Trophoblast cell (in vitro differentiated cells and primary cell): ENCODE measurements around the gene SF3B2.
"Not testable (repeated sequence)": the region's sequence is repeated elsewhere in the genome, so short reads cannot be mapped to it uniquely, and the experiment has no call there.

ENCODE experiments used
- DNase-seq, 2 donors: peaks; one replicate each; pipeline ENCODE4 v3.0.0-alpha.2; 2016
- H2AFZ ChIP-seq: 2 replicates; pipeline ENCODE4 v1.6.1; 2013; ENCODE audit warnings: low read length, moderate library complexity, mild to moderate bottlenecking; ENCODE audit not compliant: insufficient read depth, poor library complexity
- H2AK5ac ChIP-seq: 2 replicates; pipeline ENCODE4 v1.6.1; 2013; ENCODE audit warnings: mild to moderate bottlenecking, low read length
- H2BK120ac ChIP-seq: 2 replicates; pipeline ENCODE4 v1.6.1; 2013; ENCODE audit warnings: low read length, mild to moderate bottlenecking, moderate library complexity; ENCODE audit not compliant: insufficient read depth, poor library complexity
- H2BK12ac ChIP-seq: 2 replicates; pipeline ENCODE4 v1.6.1; 2013; ENCODE audit warnings: mild to moderate bottlenecking, low read length, moderate library complexity
- H2BK5ac ChIP-seq: 2 replicates; pipeline ENCODE4 v1.6.1; 2013; ENCODE audit warnings: low read length, low read depth, moderate library complexity, mild to moderate bottlenecking; ENCODE audit not compliant: poor library complexity
- H3K14ac ChIP-seq: 2 replicates; pipeline ENCODE4 v1.6.1; 2013; ENCODE audit warnings: mild to moderate bottlenecking, low read length
- H3K18ac ChIP-seq: 2 replicates; pipeline ENCODE4 v1.6.1; 2013; ENCODE audit warnings: mild to moderate bottlenecking, low read length
- H3K23ac ChIP-seq: 2 replicates; pipeline ENCODE4 v1.6.1; 2013; ENCODE audit warnings: low read length
- H3K27ac ChIP-seq: 2 replicates; pipeline ENCODE4 v1.5.1; 2013; ENCODE audit warnings: low read depth, mild to moderate bottlenecking, inconsistent platforms, low read length, moderate library complexity
- H3K27me3 ChIP-seq: 2 replicates; pipeline ENCODE4 v1.6.1; 2013; ENCODE audit warnings: inconsistent platforms, mild to moderate bottlenecking, low read length, moderate library complexity; ENCODE audit not compliant: insufficient read depth
- H3K36me3 ChIP-seq, 2 experiments: 1 replicate in 1 of 2; 2 replicates in 1 of 2; pipeline ENCODE4 v1.6.1; 2013; ENCODE audit warnings: low read length in 2 of 2, mild to moderate bottlenecking in 2 of 2, moderate library complexity in 1 of 2; ENCODE audit not compliant: insufficient read depth in 2 of 2, control insufficient read depth in 1 of 2
- H3K4ac ChIP-seq: 2 replicates; pipeline ENCODE4 v1.6.1; 2013; ENCODE audit warnings: low read depth, mild to moderate bottlenecking, low read length, moderate library complexity
- H3K4me1 ChIP-seq, 2 experiments: 1 replicate in 1 of 2; 2 replicates in 1 of 2; pipeline ENCODE4 v1.6.1; 2013; ENCODE audit warnings: low read length in 2 of 2, mild to moderate bottlenecking in 2 of 2, moderate library complexity in 1 of 2; ENCODE audit not compliant: insufficient read depth in 2 of 2, control insufficient read depth in 1 of 2
- H3K4me2 ChIP-seq: 2 replicates; pipeline ENCODE4 v1.6.1; 2013; ENCODE audit warnings: inconsistent platforms, mild to moderate bottlenecking, low read length, moderate library complexity
- H3K4me3 ChIP-seq: 2 replicates; pipeline ENCODE4 v1.5.1; 2013; ENCODE audit warnings: mild to moderate bottlenecking, low read depth, low read length, inconsistent platforms
- H3K79me1 ChIP-seq: one replicate; pipeline ENCODE4 v1.6.1; 2013; ENCODE audit warnings: low read length
- H3K79me2 ChIP-seq: 2 replicates; pipeline ENCODE4 v1.6.1; 2013; ENCODE audit warnings: low read length, mild to moderate bottlenecking; ENCODE audit not compliant: control insufficient read depth, insufficient read depth, poor library complexity
- H3K9ac ChIP-seq: 2 replicates; pipeline ENCODE4 v1.6.1; 2013; ENCODE audit warnings: mild to moderate bottlenecking, low read length
- H3K9me3 ChIP-seq: 2 replicates; pipeline ENCODE4 v1.6.1; 2013; ENCODE audit warnings: low read depth, mild to moderate bottlenecking, control low read depth, inconsistent platforms, low read length; ENCODE audit not compliant: insufficient read depth
- H4K12ac ChIP-seq: 2 replicates; pipeline ENCODE4 v1.6.1; 2013; ENCODE audit warnings: low read depth, mild to moderate bottlenecking, low read length, moderate library complexity
- H4K8ac ChIP-seq: 2 replicates; pipeline ENCODE4 v1.6.1; 2013; ENCODE audit warnings: low read depth, mild to moderate bottlenecking, low read length, moderate library complexity
- H4K91ac ChIP-seq: one replicate; pipeline ENCODE4 v1.6.1; 2013; ENCODE audit warnings: low read depth, mild to moderate bottlenecking, low read length, moderate library complexity
- WGBS: extraction: QIAGEN DNeasy Blood & Tissue Kit; methylation state at CpG from one replicate; pipeline ENCODE4 v1.1.7; 2013; ENCODE audit warnings: missing lambda C conversion rate; ENCODE audit not compliant: insufficient read length, insufficient coverage; ENCODE audit errors: extremely low coverage; 5-methylcytosine and 5-hydroxymethylcytosine counted together

SF3B2 gene

GRCh38 chr11:66112601-66113499 is 60.7 kb downstream of the SF3B2 start:
- peak overlapping the region; percentile 8 for H2BK5ac ChIP-seq
- no peak overlapping the region for H3K9ac ChIP-seq
- no peak overlapping the region for H4K8ac ChIP-seq
- H3K14ac ChIP-seq: no peak overlapping the region
- H3K27ac ChIP-seq: peak overlapping the region; percentile 16
- H3K79me1 ChIP-seq: peaks cover 6% of the 10 kb centered on the region
- H3K4ac ChIP-seq: peak overlapping the region; percentile 12
- no peak overlapping the region for H3K23ac ChIP-seq
- H2BK12ac ChIP-seq: peak overlapping the region; percentile 6
- H3K9me3 ChIP-seq: no peaks in the 10 kb centered on the region
- no peak overlapping the region for H3K18ac ChIP-seq
- H2AFZ ChIP-seq: no peak overlapping the region
- H4K91ac ChIP-seq: peak overlapping the region; percentile 45
- peak overlapping the region; percentile 7 for H2AK5ac ChIP-seq
- WGBS: no CpG with 5 or more reads among the region's 3 CpGs
- no peak overlapping the region for H2BK120ac ChIP-seq
- no peak overlapping the region for H4K12ac ChIP-seq
- no peaks in the 10 kb centered on the region for H3K27me3 ChIP-seq
- H3K4me2 ChIP-seq: no peak overlapping the region
- peaks cover 3% of the 10 kb centered on the region for H3K79me2 ChIP-seq
- H3K4me3 ChIP-seq: no peak overlapping the region
- peaks cover 21 to 22% of the 10 kb centered on the region in 2 experiments for H3K4me1 ChIP-seq
- no peaks in the 10 kb centered on the region for H3K36me3 ChIP-seq
- peak in 1 of 2 donors; percentile 67 for DNase-seq

GRCh38 chr11:66114957-66115356 is 62.8 kb downstream of the SF3B2 start:
- not testable (repeated sequence) for H3K9ac ChIP-seq, H3K23ac ChIP-seq, H3K14ac ChIP-seq, DNase-seq, H3K27ac ChIP-seq, H3K79me2 ChIP-seq, H4K8ac ChIP-seq, H4K91ac ChIP-seq, H3K4me3 ChIP-seq, H3K36me3 ChIP-seq, H3K4me2 ChIP-seq, H4K12ac ChIP-seq, H3K18ac ChIP-seq, H3K4ac ChIP-seq, H2AK5ac ChIP-seq, H2AFZ ChIP-seq, H3K9me3 ChIP-seq, H3K27me3 ChIP-seq
- Histone ChIP-seq H2BK5ac (peak overlapping the region; percentile 32), H3K79me1 (peaks cover 15% of the 10 kb centered on the region), H2BK12ac (peak overlapping the region; percentile 44), H2BK120ac (peak overlapping the region; percentile 41), H3K4me1 (peaks cover 26 to 30% of the 10 kb centered on the region in 2 experiments)
- no CpG with 5 or more reads among the region's 3 CpGs for WGBS

GRCh38 chr11:66115638-66116301 is 63.6 kb downstream of the SF3B2 start:
- H2BK12ac ChIP-seq: no peak overlapping the region
- no peaks in the 10 kb centered on the region for H3K27me3 ChIP-seq
- no peak overlapping the region for H3K4ac ChIP-seq
- DNase-seq: no peak
- H3K14ac ChIP-seq: no peak overlapping the region
- no peak overlapping the region for H2BK120ac ChIP-seq
- H3K4me2 ChIP-seq: no peak overlapping the region
- H2AFZ ChIP-seq: no peak overlapping the region
- H4K12ac ChIP-seq: no peak overlapping the region
- H3K18ac ChIP-seq: no peak overlapping the region
- peaks cover 21% of the 10 kb centered on the region for H3K79me1 ChIP-seq
- H3K9me3 ChIP-seq: no peaks in the 10 kb centered on the region
- H3K9ac ChIP-seq: no peak overlapping the region
- no peaks in the 10 kb centered on the region for H3K36me3 ChIP-seq
- H3K79me2 ChIP-seq: peaks cover 8% of the 10 kb centered on the region
- H3K4me3 ChIP-seq: no peak overlapping the region
- no peak overlapping the region for H4K8ac ChIP-seq
- no peak overlapping the region for H4K91ac ChIP-seq
- no peak overlapping the region for H2AK5ac ChIP-seq
- H3K4me1 ChIP-seq: peaks cover 31 to 34% of the 10 kb centered on the region in 2 experiments
- no CpG with 5 or more reads among the region's 8 CpGs for WGBS
- peak overlapping the region; percentile 12 for H3K27ac ChIP-seq
- no peak overlapping the region for H2BK5ac ChIP-seq
- no peak overlapping the region for H3K23ac ChIP-seq

GRCh38 chr11:66116576-66117361 is 64.6 kb downstream of the SF3B2 start:
- Histone ChIP-seq H2BK5ac (no peak overlapping the region), H3K27ac (no peak overlapping the region), H3K14ac (no peak overlapping the region), H3K4me1 (peaks cover 31 to 35% of the 10 kb centered on the region in 2 experiments), H3K4me2 (no peak overlapping the region), H3K4me3 (no peak overlapping the region), H2BK120ac (peak overlapping the region; percentile 33), H3K27me3 (no peaks in the 10 kb centered on the region), H2AK5ac (no peak overlapping the region), H2AFZ (no peak overlapping the region), H2BK12ac (no peak overlapping the region), H3K4ac (no peak overlapping the region), H3K9me3 (no peaks in the 10 kb centered on the region), H3K79me2 (peaks cover 9% of the 10 kb centered on the region), H3K79me1 (peaks cover 24% of the 10 kb centered on the region), H4K8ac (no peak overlapping the region), H3K36me3 (no peaks in the 10 kb centered on the region), H3K23ac (no peak overlapping the region), H4K12ac (no peak overlapping the region), H3K9ac (no peak overlapping the region), H4K91ac (peak overlapping the region; percentile 26), H3K18ac (peak overlapping the region; percentile 43)
- no CpG with 5 or more reads among the region's 7 CpGs for WGBS
- no peak for DNase-seq
